DND-41 (cell line): ENCODE data around the gene CARS1.

Experiments
- ATAC-seq: fragments of 200-7000 bp; cut with Tn5 transposase; 3 replicates; pipeline ENCODE4 v1.9.1; 2021; ENCODE audit warnings: low read depth; ENCODE audit not compliant: insufficient read depth
- DNase-seq: peaks from one replicate; pipeline ENCODE4 v3.0.0-alpha.2; 2020
- H2AFZ ChIP-seq: 2 replicates; pipeline ENCODE4 v1.6.0; 2012; ENCODE audit warnings: low read depth, low read length
- H3K27ac ChIP-seq: 2 replicates; pipeline ENCODE4 v1.5.1; 2012; ENCODE audit warnings: low read length, inconsistent platforms
- H3K27me3 ChIP-seq: fragments of 200-600 bp; sonication (generic); 2 replicates; pipeline ENCODE4 v1.6.0; 2012; ENCODE audit warnings: low read length, mild to moderate bottlenecking, inconsistent platforms; ENCODE audit not compliant: insufficient read depth, poor library complexity
- H3K36me3 ChIP-seq: 2 replicates; pipeline ENCODE4 v1.5.1; 2012; ENCODE audit warnings: low read length, inconsistent platforms; ENCODE audit not compliant: insufficient read depth
- H3K4me1 ChIP-seq: 2 replicates; pipeline ENCODE4 v1.5.1; 2012; ENCODE audit warnings: mild to moderate bottlenecking, low read length; ENCODE audit not compliant: insufficient read depth
- H3K4me2 ChIP-seq: 2 replicates; pipeline ENCODE4 v1.6.0; 2012; ENCODE audit warnings: mild to moderate bottlenecking, moderate library complexity, low read length, inconsistent platforms; ENCODE audit not compliant: insufficient read depth
- H3K4me3 ChIP-seq, 2 experiments: fragments of 200-600 bp in 1 of 2; shearing (Covaris generic) in 1 of 2; 2 replicates each; pipeline ENCODE4 v1.5.1; 2012 to 2016; ENCODE audit warnings: inconsistent platforms in 2 of 2, low read length in 2 of 2, mild to moderate bottlenecking in 2 of 2, low read depth in 1 of 2, moderate library complexity in 1 of 2
- H3K79me2 ChIP-seq: 2 replicates; pipeline ENCODE4 v1.6.0; 2012; ENCODE audit warnings: low read length, inconsistent platforms; ENCODE audit not compliant: insufficient read depth
- H3K9ac ChIP-seq: 2 replicates; pipeline ENCODE4 v1.6.0; 2012; ENCODE audit warnings: low read depth, mild to moderate bottlenecking, inconsistent platforms, low read length, moderate library complexity
- H3K9me3 ChIP-seq: 2 replicates; pipeline ENCODE4 v1.5.1; 2012; ENCODE audit warnings: low read length, moderate library complexity, mild to moderate bottlenecking, inconsistent platforms; ENCODE audit not compliant: insufficient read depth, severe bottlenecking
- H4K20me1 ChIP-seq: 2 replicates; pipeline ENCODE4 v1.6.0; 2012; ENCODE audit warnings: low read length; ENCODE audit not compliant: insufficient read depth
- EZH2 ChIP-seq: IDR thresholded peaks from 3 replicates; pipeline ENCODE4 v1.6.1; 2012; ENCODE audit warnings: borderline replicate concordance, low read depth, mild to moderate bottlenecking, moderate library complexity, low read length, inconsistent platforms; ENCODE audit not compliant: severe bottlenecking
- TF ChIP-seq, protein P1 (sequence below): IDR thresholded peaks from 2 replicates; pipeline ENCODE4 v1.5.1; 2012; ENCODE audit warnings: borderline replicate concordance, low read length, moderate library complexity, mild to moderate bottlenecking; ENCODE audit not compliant: poor library complexity, severe bottlenecking; ENCODE audit errors: extremely low read depth

Gene CARS1

DNA sequence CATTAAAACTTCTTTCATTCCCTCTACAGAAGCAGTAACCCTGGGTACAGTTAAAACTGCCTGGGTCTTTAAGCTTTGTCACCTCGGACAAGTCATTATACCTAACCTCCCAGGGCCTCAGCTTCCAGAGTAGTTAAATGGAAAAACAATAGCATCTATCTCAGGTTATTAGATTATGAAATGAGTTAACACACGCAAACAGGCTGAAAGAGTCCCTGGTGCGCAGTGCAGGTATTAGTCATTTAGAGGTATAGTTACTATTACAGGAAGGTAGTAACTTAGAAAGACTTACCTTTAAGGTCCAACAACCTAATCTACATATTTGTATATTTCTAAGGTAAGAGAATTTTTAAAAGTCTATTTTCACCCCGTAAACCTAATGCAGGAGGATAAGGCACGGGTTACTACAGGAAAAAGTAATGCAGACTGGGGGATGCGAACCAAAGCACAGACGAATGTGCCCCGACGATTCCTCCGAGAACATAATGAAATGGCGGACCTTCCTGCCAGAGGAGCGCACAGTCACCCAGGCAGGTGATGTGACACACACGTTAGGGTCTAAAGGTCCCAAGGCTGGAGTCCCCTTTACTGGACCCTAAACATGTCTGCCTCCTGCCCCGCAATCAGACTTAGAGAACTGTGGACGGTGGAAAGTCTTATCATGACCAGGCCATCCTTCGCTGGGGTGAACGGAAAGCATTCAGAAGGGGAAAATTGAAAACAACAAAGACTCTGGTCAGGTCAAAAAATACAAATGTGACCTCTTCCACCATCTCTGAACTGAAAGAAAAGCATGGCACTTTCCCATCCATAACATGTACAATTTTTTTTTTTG lies 66.4 kb downstream of the CARS1 start:
- Histone ChIP-seq H3K4me1 (peaks cover 45% of the 10 kb centered on the region), H3K4me2 (peak overlapping the region; percentile 77), H3K79me2 (peaks cover 70% of the 10 kb centered on the region), H2AFZ (no peak overlapping the region), H3K9ac (peak overlapping the region; percentile 94), H3K9me3 (no peaks in the 10 kb centered on the region), H3K4me3 (peak overlapping the region; percentile 74 to 99), H3K27me3 (no peaks in the 10 kb centered on the region), H4K20me1 (peaks cover 44% of the 10 kb centered on the region), H3K36me3 (peaks cover 18% of the 10 kb centered on the region), H3K27ac (peak overlapping the region; percentile 84)
- TF ChIP-seq, protein P1, sequence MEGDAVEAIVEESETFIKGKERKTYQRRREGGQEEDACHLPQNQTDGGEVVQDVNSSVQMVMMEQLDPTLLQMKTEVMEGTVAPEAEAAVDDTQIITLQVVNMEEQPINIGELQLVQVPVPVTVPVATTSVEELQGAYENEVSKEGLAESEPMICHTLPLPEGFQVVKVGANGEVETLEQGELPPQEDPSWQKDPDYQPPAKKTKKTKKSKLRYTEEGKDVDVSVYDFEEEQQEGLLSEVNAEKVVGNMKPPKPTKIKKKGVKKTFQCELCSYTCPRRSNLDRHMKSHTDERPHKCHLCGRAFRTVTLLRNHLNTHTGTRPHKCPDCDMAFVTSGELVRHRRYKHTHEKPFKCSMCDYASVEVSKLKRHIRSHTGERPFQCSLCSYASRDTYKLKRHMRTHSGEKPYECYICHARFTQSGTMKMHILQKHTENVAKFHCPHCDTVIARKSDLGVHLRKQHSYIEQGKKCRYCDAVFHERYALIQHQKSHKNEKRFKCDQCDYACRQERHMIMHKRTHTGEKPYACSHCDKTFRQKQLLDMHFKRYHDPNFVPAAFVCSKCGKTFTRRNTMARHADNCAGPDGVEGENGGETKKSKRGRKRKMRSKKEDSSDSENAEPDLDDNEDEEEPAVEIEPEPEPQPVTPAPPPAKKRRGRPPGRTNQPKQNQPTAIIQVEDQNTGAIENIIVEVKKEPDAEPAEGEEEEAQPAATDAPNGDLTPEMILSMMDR: no peak
- no peak for TF ChIP-seq EZH2
- ATAC-seq (no peak), DNase-seq (peak; percentile 38)

DNA sequence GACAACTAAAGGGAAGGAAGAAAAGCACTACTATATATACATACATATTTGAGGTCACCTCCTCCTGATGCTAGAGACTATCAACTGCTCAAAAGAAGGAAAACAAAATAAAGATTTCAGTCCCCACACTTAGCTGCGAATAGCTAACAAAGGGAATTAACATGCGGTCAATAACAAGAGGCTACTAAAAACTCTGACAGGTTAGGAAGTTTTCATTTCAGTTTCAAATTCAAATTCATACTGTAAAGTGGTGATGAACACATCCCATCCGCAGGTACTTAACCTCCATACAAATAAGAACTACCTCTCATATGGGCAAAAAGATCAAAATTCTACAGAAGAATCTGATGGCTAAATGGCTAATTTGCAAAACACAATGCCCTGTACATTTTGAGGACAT lies 67.7 kb downstream of the CARS1 start:
- H3K27ac ChIP-seq: peak overlapping the region; percentile 66
- peak overlapping the region; percentile 74 to 99; a peak in 3 of 4 replicates for H3K4me3 ChIP-seq
- H3K9me3 ChIP-seq: no peaks in the 10 kb centered on the region
- no peak overlapping the region for H2AFZ ChIP-seq
- peaks cover 48% of the 10 kb centered on the region for H3K4me1 ChIP-seq
- H3K79me2 ChIP-seq: peaks cover 82% of the 10 kb centered on the region
- TF ChIP-seq, protein P1: no peak
- no peak for TF ChIP-seq EZH2
- no peaks in the 10 kb centered on the region for H3K27me3 ChIP-seq
- H3K9ac ChIP-seq: peak overlapping the region; percentile 94
- H3K4me2 ChIP-seq: peak overlapping the region; percentile 77
- ATAC-seq (no peak), DNase-seq (no peak)
- peaks cover 52% of the 10 kb centered on the region for H4K20me1 ChIP-seq
- peaks cover 20% of the 10 kb centered on the region for H3K36me3 ChIP-seq

GRCh38 chr11:2989006-2989405 lies 68.2 kb downstream of the CARS1 start:
- peak overlapping the region; percentile 7 to 74; a peak in 3 of 4 replicates for H3K4me3 ChIP-seq
- peaks cover 22% of the 10 kb centered on the region for H3K36me3 ChIP-seq

More at GRCh38 chr11:2989006-2989405, 68.2 kb downstream of the CARS1 start:
- TF ChIP-seq, protein P1: no peak
- TF ChIP-seq EZH2: no peak
- peak overlapping the region; percentile 94 for H3K9ac ChIP-seq
- peak overlapping the region; percentile 77 for H3K4me2 ChIP-seq
- peaks cover 49% of the 10 kb centered on the region for H3K4me1 ChIP-seq
- peak overlapping the region; percentile 66 for H3K27ac ChIP-seq
- peaks cover 88% of the 10 kb centered on the region for H3K79me2 ChIP-seq
- H3K9me3 ChIP-seq: no peaks in the 10 kb centered on the region
- no peak overlapping the region for H2AFZ ChIP-seq
- no peak for ATAC-seq
- DNase-seq: no peak
- peaks cover 58% of the 10 kb centered on the region for H4K20me1 ChIP-seq
- H3K27me3 ChIP-seq: no peaks in the 10 kb centered on the region
